Measurements from ENCODE around the gene AKNAD1.
A peak's percentile ranks its signal among the peaks of the same experiment; 100 is the strongest.

Gene AKNAD1

DNA sequence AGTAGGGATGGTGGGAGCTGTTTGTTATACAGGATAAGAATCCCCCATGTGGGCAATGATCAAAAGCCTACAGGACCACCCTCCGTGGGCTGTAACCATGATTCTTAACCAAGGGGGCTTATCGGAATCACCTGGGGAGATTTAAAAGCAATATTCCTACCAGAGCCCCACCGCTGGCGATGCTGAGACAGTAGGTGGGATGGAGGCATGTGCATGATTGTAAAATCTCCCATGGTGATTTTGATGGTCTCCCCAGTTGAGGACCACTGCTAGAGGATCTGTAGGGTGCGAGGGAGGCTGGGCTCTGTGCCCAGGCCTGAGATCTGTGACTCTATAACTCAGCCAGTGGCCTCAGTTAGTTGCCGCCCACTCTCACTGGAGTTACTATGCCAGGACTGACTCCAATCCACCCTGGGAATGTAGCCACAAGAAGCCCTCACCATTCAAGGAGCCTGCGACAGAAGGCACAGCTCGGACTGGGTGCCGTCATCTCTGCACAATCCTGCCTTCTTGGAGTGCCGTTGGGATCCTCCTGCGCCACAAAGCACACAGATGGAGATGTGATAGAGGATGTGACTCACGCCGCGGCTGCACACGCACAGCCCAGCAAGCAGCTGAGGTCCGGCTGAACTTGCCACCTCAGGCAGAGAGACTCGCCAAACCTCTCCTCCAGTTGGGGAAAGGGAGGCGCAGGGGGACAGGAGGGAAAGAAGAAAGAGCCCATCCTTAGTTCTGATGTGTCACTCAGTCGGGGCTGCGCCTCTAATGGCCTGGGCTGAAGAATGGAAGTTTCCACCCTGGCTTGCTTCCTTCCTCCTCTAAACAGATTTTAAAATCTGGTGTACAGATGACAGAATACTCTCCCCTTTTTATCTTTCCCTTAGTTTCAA is 26.5 kb downstream of the AKNAD1 start:
- DNase-seq: no peak

DNA sequence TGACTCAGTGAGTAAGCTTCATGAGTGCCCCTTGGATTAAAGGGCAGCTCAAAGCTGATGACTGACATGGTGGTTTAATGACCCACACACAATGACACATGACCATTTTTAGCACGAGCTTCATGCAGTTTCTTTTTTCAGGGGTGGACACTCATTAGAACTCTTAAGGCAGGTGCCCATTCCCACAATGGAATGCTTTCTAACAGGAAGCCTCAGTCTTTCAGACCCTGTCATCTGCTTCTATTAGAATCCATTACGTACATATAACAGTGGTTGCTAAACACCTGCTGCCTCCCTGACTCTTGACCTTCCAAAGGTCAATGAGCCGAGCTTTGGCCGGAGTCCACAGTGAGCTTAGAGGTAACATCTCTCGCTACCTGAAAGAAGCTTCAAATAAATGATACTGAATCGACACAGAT is 27.4 kb downstream of the AKNAD1 start:
- no peak for DNase-seq

DNA sequence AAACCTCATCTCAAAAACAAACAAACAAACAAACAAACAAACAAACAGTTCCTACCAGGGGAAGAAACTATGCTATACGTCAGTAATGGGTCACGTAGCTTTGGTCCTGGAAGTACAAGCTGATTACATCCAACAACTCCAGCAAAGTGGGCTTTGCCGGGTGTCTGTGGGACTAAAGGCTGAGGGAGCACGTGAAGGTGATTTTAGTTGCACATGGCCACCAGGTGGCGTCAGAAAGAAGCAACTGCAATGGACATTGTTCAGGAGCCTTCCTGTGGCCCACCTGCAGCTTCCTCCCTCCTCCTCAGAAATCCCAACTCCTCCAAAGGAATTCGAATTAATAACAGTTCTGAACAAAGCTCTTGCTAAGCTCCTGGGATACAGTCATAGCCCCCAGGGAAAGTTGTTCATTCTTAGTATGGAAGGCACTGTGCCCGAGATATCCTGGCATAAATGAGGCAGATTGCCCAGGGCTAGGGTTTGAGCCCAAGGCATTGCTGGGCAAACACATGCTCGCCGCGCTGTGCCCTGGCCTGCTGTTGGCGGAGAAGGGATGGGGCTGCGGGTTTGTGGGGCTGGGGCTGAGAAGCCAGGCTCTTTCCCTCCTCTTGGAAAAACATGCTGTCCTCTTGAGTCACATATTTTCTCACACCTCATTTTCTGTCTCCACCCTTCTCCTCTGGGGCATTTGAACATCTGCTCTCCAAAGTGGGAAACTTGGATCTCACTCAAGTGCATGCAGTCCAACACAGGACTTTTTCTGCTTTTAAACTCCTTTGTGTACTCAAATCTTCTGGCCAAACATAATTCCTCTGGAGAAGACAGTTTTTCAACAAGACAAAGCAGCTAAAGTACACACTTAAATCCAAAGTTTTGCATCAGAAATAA is 28.6 kb downstream of the AKNAD1 start:
- peak; percentile 77 for DNase-seq

DNA sequence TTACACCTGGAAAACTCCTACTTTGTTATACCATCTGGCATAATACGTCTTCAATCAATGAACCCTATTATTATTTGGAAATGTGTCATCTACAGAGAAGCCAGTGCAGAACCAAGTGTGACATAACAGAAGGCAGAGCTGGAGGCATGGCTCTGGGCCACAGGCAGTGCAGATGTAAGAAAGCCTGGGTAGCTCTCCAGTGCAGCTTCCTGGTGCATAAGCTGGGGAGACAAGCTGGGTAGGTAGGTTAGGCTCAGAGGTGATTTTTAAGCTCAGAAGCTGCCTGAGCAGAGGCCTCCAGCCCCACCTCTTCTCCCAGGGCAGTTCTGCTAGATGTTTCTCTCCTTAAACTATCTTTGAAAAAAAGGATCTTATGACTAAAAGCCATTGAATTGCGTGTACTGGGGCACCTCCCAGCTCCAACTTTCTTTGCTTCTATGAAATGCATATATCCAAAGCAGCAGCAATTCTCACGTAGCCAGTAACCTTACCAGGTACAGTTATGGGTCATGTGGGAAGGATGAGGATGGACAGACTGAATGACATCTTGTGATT is 30.7 kb downstream of the AKNAD1 start:
- no peak for DNase-seq

DNA sequence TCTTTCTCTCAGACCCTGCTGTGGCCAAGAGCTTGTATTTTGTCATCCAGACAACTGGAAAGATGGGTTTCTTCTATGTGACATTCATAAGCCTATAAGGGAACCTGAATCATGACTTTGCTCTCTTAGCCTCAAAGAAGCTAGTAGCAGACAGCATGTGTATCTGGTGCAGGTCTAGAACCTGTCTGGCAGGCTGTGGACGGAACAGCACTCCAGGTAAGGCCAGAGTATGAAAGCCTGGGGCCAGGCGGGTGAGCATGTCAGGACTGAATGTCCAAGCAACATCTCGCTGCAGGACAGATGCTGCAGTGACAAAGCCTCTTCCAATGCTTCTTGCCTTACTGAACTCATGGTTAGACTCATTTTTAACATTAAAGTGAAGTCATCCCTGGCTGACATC is 32.8 kb downstream of the AKNAD1 start:
- DNase-seq: no peak

DNA sequence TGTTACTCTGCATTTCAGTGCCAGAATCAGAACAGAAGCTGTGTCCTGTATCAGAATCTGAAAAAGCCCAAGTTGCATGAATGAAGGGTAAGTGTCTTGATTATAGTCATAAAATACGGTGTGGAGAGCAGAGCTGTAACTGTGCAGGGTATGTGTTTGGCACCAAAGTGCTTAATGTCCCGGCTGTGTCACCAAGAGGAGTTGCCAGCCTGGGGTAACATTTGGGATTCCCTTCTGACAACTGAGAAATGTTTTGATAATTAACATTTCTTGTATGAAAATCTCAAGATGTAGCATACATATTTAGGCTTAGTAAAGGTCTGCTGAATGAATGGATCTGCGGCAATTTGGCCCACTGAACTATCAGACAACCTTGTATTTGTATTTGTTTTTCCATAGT is 33.3 kb downstream of the AKNAD1 start:
- no peak for DNase-seq

DNA sequence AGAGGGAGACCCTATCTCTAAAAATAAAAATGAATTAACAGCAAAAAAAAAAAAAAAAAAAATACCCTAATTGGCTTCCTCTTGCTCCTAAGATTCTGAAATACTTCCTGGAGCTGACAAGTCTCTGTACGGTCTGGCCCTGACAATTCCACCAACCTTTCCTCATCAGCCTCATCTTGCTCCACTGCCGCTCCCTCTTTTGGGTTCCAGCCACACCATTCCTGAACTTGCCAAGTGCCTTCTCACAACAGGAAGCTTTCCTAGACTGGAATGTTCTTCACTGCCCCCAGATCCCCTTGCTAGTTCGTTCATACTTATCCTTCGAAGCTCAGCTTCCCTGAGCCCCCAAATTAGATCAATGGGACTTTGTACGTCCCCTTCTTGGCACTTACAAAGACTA is 37.0 kb downstream of the AKNAD1 start:
- no peak for DNase-seq

DNA sequence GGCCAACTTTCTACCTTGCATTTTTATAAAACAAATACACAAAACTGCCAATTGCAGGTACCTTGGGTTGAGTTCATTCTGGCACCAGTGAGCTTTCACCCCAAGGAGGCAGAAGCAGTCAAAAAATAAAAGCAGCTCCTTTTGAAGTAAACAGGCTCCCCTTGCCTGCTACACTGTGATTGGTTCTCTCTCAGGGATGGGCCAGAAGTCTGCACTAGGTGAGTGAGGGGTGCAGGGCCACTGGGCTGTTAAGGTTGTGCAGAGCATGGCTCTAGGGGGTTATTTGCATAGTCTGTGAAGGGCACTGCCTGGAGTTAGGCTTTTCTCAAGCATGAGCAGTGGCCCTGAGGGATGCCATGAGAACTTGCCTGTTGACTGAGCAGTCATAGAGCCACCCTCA is 39.1 kb downstream of the AKNAD1 start:
- no peak for DNase-seq

DNA sequence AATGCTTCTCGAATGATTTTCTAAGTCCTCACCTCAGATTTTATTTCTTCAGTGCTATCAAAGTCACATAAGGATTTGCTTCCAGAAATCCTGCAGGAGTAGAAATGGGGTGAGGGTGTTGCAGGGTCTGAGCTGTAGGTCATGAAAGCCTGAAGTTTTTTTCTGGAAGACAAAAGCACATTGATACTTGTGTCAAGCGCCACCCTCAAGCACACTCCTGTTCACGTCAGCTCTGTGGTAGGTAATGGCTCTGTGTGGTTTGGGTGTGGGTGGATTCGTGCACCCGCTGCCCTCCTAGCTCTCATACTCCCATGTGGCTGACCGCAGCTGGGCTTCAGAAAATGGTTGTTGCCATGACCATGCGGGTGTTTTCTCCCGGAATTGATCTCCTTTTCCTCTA is 39.9 kb downstream of the AKNAD1 start:
- DNase-seq: peak; percentile 42

DNA sequence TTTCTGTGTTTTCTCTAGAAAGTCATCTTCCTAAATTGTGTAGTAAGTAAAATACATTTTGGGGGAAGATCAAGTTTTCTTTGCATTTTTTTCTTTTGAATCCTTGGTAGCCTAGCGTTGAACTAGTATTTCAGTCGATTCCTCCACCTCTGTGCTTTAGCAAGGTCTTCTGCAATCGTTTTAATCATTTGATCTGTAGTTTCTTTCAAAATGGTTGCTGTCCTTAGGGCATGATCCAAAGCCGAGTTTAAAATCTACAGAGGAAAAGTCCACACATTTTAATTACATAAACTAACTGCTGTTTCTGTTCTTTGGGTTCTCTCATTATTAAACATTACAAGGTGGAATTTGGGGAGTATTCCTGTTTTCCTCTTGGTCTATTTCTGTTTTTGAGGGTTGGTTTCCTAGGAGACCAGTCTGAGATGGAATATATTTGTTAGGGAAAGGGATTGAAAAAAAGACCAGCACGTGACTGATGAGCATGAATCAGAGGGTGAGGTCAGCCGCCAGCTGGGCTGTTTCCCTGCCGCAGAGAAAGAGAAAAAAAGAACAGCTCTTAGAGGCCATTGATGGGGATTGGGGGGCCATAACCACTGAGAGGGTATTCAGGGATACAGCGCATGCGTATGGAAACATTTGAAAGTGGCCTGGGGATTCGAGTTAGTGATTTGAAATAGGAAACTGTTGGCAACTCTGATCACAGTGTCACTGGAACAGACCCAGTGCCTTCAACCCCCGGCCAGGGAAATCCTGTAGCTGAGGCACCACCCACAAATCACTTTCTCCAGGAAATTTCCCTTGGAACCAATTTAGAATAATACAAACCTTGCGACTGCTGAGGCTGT is 40.6 kb downstream of the AKNAD1 start:
- peak; percentile 78 for DNase-seq

DNA sequence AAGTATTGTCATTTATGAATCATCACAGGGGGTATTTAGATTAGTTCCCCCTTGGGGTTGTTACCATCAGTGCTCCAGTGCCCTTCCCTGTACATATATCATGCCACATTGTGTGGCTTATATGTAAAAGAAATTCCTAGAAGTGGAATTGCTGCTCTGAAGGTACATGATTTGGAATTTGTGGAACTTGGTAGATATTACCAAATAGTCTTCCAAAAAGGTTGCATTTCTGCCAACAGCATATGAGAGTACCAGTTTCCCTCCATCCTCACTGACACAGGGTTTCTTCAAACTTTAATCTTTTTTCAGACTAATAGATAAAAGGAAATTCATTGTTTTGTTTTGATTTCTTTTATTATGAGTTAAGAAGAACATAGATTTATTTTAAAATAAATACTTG is 41.3 kb downstream of the AKNAD1 start:
- DNase-seq: no peak

DNA sequence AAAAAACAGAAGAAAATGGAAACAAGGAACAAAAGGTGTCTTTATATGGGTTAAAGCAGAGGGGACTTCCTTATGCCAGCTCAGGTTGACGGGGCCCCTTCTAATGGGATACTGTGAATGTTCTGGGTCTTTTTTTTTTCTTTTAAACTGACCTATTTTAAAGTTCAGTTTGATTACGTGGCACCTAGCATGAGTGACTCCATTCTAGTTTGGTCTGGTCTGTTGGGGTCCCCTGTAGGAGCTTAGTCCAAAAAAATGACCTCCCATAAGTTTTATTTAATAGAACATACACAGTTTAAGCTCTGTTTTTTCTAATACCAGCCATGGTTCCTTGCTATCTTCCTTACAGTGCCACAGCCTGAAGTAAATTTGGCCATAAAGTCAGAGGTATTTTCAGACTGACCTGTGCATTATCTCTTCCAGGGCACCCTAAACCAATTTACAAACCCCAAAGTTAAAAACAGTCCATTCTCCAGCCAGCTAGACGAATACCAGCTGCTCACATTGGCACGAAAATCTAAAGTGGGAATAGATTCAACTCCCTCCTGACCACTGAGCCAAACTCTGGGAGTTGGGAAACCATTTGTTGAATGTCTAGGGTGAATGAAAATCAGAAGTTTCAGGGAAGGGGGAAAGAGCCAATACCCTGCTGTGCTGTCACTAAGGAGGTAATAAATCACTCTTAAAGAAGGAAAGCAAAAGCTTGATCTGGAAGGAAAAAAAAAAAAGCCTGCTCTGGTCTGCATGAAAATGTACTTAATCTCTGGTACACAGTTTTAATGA is 42.4 kb downstream of the AKNAD1 start:
- DNase-seq: no peak

DNA sequence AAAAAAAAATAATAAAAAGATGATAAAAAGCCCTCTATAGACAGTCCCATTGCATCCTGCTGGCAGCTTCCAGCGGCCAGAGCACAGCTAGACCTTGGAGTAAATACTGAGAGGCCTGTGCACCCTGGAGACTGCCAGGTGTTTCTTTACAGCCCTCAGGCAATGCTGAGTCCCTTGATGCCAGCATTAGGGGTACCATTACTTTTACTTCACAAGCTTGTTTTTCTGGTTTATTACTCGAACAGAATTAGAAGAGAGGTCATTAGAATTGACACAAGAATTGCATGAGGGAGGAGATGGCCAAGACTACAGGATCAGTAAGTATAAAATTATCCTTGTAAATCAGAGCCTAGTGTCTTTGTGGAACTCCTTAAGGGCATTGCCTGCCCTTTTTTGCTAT is 43.6 kb downstream of the AKNAD1 start:
- no peak for DNase-seq

DNA sequence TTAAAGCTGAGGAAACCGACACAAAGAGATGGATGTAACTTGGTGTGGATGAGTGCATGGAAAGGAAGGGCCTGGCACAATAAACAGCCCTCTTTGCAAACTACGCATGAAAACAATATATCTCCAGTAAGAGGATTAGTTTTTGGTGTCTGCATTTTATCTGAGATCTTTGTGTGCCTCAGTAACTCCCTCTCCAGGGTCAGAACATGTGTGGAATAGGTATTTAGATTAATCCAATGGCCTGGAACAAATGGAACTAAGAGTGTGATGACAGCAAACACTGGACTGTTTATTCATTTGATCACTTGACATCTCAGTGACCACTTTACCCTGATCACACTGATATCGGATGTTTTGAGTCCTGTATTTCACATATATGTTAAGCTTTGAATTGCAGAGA is 45.3 kb downstream of the AKNAD1 start:
- DNase-seq: no peak

DNA sequence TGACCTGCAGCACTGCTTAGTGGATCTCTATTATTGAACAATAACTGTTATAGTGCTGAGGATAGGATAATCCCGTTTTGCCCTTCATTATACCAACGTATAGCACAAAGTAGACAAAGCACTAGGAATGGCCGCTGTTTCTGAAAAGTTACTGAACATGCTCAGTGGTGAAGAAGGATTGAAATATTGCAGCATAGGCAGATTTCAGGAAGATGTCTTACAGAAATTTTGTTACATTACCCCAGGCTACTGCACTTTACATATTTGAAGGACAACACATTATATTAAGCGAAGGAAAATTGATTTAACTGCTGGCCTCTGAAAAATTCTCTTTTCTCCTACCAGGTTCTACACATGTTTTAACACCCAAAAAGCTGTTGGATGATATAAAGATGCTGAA is 48.5 kb downstream of the AKNAD1 start:
- no peak for DNase-seq

DNA sequence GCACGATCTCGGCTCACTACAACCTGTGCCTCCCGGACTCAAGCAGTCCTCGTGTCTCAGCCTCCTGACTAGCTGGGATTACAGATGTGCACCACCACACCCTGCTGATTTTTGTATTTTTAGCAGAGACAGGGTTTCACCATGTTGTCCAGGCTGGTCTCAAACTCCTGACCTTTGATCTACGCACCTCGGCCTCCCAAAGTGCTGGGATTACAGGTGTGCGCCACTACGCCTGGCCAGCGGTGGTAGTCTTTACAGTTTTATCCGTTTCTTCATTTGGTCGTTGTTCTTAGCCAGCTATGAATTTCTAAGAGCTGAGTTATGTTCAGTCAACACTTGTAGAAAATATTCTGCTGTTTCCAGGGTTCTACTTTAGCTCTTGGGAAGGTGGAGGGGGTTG is 53.3 kb downstream of the AKNAD1 start:
- DNase-seq: no peak

DNA sequence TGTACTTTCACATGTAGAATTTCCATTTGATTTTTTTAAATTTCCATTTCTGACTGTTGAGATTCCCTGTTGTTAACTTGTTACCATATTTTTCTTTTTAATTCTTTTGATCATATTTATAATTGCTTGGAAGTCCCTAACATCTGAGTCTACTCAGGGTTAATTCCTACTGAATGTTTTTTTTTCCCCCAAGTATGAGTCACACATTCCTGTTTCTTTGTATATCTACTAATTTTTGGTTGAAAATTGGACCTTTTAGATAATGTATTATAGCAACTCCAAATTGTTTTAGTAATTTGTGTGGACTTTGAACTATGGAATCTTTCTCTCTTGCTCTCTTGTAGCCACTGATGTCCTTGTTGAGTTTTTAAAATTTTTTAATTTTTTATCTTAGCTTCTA is 55.8 kb downstream of the AKNAD1 start:
- no peak for DNase-seq

DNA sequence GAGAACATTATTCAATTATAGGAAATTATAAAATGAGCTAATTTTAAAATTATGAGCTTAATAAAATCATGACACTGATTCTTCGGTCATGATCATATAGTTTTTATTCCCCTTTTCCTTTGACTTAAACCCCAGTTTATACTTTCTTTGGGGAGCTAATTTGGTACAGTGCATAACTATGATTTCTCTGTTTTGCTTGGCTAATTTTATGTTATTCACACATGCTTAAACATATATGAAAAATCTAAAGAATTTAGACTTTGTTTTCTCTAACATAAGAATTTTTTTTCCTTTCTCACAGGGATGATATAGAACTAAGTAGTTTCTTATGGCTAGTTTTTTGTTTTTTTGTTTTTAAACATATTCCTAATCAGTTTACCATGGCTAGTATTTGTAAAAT is 57.9 kb downstream of the AKNAD1 start:
- DNase-seq: no peak

DNA sequence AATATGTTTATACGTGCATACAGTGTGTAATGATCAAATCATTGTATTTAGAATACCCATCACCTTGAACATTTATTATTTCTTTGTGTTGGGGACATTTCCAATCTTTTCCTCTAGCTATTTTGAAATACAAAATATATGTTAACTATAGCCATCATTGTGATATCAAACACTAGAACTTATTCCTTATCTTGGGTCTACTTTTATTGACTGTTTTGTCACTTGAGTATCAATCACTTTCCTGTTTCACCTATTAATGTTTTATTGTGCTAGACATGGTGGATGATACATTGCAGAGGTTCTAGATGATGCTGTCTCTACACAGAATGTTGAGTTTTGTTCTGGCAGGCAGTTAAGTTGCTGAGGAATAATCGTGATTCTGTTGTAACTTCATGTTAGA is 64.5 kb downstream of the AKNAD1 start:
- no peak for DNase-seq

DNA sequence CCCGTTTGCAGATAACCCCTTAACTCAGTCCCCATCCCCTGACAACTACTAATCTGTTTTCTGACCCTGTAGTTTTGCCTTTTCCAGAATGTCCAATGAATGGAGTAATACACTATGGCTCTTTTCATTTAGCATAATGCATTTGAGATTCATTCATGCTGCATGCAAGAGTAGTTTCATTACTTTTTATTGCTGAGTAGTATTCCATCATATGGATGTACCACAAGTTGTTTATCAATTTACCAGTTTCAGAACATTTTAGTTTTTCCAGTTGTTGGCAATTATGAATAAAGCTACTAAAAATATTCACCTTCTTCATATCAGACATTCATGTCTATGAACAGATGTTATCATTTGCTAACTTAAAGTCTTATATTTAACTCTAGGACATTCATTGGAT is 65.1 kb downstream of the AKNAD1 start:
- DNase-seq: no peak

DNA sequence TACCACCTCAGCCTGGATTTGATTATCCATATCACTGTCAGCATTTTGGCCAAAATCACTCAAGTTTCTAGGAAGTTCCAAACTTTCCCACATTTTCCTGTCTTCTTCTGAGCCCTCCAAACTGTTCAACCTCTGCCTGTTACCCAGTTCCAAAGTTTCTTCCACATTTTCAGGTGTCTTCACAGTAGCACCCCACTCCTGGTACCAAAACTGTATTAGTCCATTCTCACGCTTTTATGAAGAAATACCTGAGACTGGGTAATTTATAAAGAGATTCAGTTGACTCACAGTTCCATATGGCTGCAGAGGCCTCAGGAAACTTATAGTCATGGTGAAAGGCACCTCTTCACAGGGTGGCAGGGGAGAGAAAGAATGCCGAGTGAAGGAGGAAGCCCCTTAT is 71.0 kb downstream of the AKNAD1 start:
- no peak for DNase-seq

DNA sequence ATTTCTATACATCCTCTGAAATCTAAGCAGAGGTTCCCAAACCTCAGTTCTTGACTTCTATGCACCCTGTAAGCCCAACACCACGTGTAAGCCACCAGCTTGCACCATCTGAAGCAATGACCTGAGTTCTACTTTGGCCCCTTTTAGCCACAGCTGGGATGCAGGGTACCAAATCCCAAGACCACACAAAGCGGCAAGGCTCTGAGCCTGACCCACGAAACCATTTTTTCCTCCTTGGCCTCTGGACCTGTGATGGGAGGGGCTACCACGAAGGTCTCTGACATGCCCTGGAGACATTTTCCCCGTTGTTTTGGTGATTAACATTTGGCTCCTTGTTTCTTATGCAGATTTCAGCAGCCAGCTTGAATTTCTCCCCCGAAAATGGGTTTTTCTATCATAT is 71.6 kb downstream of the AKNAD1 start:
- DNase-seq: no peak
